Measurements from ENCODE around the gene ACBD4. TPM values are rescaled to one million over a fixed set of nuclear protein-coding genes. Genes with fewer than 3 reads are reported as not detected.

ACBD4 gene
- total RNA-seq, 1 experiment from 2014 or later, result 12.0 TPM

Small RNA genes lying within 50 kb of the gene (small RNA-seq; reads per million reads assigned to genes)
- not detected for gene MIR6784

Other genes with a start within 250 kb of the ACBD4 start
- 142 and 143 TPM in 2 replicates for gene EFTUD2, start 236.2 kb upstream of the ACBD4 start, total RNA-seq (2014; rRNA removed; shearing (Covaris generic))
- gene GFAP, start 220.2 kb upstream of the ACBD4 start, total RNA-seq (2014; rRNA removed; shearing (Covaris generic)), result 0.29 and 0.46 TPM in 2 replicates
- gene KIF18B, start 187.9 kb upstream of the ACBD4 start, total RNA-seq (2014; rRNA removed; shearing (Covaris generic)), result 12.2 and 14.8 TPM in 2 replicates
- gene C1QL1, start 167.4 kb upstream of the ACBD4 start, total RNA-seq (2014; rRNA removed; shearing (Covaris generic)), result 0.05 TPM in 1 of 2 replicates, not detected in the other
- gene DCAKD, start 84.1 kb upstream of the ACBD4 start, total RNA-seq (2014; rRNA removed; shearing (Covaris generic)), result 44.9 and 49.8 TPM in 2 replicates
- 59.2 and 77.1 TPM in 2 replicates for gene NMT1, start 74.4 kb upstream of the ACBD4 start, total RNA-seq (2014; rRNA removed; shearing (Covaris generic))
- 130 and 142 TPM in 2 replicates for gene PLCD3, start 3.2 kb upstream of the ACBD4 start, total RNA-seq (2014; rRNA removed; shearing (Covaris generic))
- gene HEXIM1, start 12.8 kb downstream of the ACBD4 start, total RNA-seq (2014; rRNA removed; shearing (Covaris generic)), result 9.4 and 9.6 TPM in 2 replicates
- gene HEXIM2, start 26.2 kb downstream of the ACBD4 start, total RNA-seq (2014; rRNA removed; shearing (Covaris generic)), result 9.0 and 9.5 TPM in 2 replicates
- 0.03 TPM in 1 of 2 replicates, not detected in the other for gene FMNL1, start 86.2 kb downstream of the ACBD4 start, total RNA-seq (2014; rRNA removed; shearing (Covaris generic))
- not detected in 2 replicates for gene SPATA32, start 126.4 kb downstream of the ACBD4 start, total RNA-seq (2014; rRNA removed; shearing (Covaris generic))
- 5.9 and 6.2 TPM in 2 replicates for gene MAP3K14, start 181.3 kb downstream of the ACBD4 start, total RNA-seq (2014; rRNA removed; shearing (Covaris generic))